ENCODE data around the gene FOXL3. TPM values are rescaled to one million over a fixed set of nuclear protein-coding genes. Genes with fewer than 3 reads are reported as not detected.

Gene FOXL3
- total RNA-seq, 3 donors from 2014 or later: not detected

DNA sequence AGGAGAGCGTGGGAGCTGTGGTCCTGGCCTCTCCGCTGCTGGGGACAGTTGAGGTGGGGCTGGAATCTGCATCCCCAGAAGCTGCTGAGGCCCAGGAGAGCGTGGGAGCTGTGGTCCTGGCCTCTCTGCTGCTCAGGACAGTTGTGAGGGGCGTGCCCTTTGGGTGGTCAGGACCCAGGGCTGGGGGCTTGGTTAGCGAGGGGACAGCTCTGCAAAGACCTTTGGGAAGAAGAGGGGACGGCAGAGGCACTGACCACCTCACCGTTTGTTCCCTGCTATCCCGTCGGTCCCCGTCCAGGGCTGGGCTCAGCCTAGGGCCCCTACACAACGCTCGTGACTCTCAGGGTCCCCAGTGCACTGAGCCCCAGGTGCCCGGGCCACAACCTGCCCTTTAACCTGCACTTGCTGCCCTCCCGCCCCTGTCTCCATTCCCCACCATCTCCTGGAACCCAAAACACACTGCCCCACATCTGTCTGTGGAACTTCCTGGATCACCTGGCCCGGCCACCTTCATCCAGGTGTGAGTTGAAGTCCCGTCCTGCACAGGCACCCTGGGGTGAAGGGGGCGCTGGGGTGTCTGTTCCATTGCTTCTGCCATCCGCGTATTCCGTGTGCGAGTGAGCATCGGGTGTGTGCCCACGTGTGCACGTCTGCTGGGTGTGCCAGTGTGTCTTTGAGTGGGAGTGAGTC lies 14.1 kb downstream of the FOXL3 start:
- intact Hi-C loops (cut with DNase I; ENCODE audit: low total_unique reads): no loop called here
- H3K4me3 ChIP-seq: no peak overlapping the region
- H3K36me3 ChIP-seq: no peaks in the 10 kb centered on the region
- DNase-seq (ENCODE audit: low spot score in 2 of 2): no peak
- H3K27me3 ChIP-seq: no peaks in the 10 kb centered on the region
- TF ChIP-seq, protein P1, sequence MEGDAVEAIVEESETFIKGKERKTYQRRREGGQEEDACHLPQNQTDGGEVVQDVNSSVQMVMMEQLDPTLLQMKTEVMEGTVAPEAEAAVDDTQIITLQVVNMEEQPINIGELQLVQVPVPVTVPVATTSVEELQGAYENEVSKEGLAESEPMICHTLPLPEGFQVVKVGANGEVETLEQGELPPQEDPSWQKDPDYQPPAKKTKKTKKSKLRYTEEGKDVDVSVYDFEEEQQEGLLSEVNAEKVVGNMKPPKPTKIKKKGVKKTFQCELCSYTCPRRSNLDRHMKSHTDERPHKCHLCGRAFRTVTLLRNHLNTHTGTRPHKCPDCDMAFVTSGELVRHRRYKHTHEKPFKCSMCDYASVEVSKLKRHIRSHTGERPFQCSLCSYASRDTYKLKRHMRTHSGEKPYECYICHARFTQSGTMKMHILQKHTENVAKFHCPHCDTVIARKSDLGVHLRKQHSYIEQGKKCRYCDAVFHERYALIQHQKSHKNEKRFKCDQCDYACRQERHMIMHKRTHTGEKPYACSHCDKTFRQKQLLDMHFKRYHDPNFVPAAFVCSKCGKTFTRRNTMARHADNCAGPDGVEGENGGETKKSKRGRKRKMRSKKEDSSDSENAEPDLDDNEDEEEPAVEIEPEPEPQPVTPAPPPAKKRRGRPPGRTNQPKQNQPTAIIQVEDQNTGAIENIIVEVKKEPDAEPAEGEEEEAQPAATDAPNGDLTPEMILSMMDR (IDR thresholded peaks at IDR 0.05): no peak
- TF ChIP-seq POLR2AphosphoS5 (IDR thresholded peaks at IDR 0.05) (no peak), POLR2A (IDR thresholded peaks at IDR 0.05) (no peak)
- no peaks in the 10 kb centered on the region for H3K4me1 ChIP-seq
- H3K9me3 ChIP-seq: no peaks in the 10 kb centered on the region
- H3K27ac ChIP-seq: no peak overlapping the region

DNA sequence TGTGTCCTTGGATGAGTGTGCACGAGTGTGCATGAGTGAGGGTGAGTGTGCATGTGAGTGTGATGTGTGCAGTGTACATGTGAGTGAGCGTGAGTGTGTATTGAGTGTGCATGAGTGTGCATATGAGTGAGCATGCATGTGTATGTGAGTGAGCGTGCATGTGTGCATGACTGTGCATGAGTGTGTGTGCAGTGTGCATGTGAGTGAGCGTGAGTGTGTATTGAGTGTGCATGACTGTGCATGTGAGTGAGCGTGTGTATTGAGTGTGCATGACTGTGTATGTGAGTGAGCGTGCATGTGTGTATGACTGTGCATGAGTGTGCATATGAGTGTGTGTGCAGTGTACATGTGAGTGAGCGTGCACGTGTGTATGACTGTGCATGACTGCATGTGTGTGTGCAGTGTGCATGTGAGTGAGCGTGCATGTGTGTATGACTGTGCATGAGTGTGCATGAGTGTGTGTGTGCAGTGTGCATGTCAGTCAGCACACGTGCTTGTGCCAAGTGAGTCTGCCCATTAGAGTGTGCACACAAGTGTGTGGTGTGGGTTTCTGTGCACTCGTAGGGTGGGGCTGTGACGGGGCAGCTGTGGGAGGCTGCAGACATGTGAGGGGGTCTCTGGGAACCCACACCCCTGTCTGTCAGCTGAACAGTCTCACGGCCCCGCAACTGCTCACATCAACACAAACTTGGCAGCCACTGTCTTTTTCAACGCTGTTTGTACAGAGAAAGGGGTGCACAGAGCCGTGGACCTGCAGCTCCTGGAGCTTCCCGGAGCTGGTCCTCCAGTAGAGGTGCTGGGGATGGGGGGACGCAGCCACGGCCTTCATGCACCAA lies 14.8 kb downstream of the FOXL3 start:
- no peaks in the 10 kb centered on the region for H3K4me1 ChIP-seq
- TF ChIP-seq, protein P1 (IDR thresholded peaks at IDR 0.05): no peak
- TF ChIP-seq POLR2A (IDR thresholded peaks at IDR 0.05) (no peak), POLR2AphosphoS5 (IDR thresholded peaks at IDR 0.05) (no peak)
- H3K4me3 ChIP-seq: no peak overlapping the region
- H3K27ac ChIP-seq: no peak overlapping the region
- H3K27me3 ChIP-seq: no peaks in the 10 kb centered on the region
- no peaks in the 10 kb centered on the region for H3K9me3 ChIP-seq
- H3K36me3 ChIP-seq: no peaks in the 10 kb centered on the region
- intact Hi-C loops (cut with DNase I; ENCODE audit: low total_unique reads): no loop called here
- no peak for DNase-seq (ENCODE audit: low spot score in 2 of 2)

DNA sequence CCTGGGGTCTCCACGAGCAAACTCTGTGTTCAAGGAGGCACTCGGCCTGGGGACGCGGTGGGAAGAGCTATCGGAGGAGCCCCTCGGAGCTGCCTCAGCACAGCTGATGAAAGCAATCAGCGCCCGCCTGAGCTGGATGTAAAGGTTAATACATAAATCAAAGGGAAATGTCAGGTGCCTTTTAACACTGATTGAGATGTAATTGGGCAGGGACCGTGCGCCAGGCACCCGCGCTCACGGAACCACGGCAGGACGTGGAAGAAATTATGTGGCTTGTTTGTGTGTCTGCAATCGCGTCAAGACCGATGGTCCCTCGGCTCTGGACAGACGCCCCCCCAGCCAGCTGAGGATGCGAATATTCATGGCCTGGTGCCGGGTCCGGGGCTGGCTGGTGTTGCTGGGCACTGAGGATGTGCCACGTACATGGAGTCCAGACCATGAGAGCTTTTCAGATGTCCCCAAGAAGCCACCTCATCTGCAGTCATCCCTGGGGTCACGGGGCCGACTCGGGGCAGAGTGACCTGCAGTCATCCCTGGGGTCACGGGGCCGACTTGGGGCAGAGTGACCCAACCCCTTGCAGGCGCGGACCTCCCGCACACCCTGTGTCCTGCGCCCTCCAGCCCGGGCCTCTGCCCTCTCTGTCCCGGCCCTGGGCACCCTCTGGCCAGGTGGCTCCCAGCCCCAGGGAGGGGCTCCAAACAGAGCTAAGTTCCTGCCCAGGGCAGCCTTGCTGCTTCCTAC lies 15.6 kb downstream of the FOXL3 start:
- intact Hi-C loops (cut with DNase I; ENCODE audit: low total_unique reads): no loop called here
- Histone ChIP-seq H3K4me1 (no peaks in the 10 kb centered on the region), H3K36me3 (no peaks in the 10 kb centered on the region), H3K4me3 (no peak overlapping the region), H3K27me3 (no peaks in the 10 kb centered on the region), H3K9me3 (no peaks in the 10 kb centered on the region), H3K27ac (no peak overlapping the region)
- no peak for DNase-seq (ENCODE audit: low spot score in 2 of 2)
- TF ChIP-seq, protein P1 (IDR thresholded peaks at IDR 0.05): no peak
- TF ChIP-seq POLR2AphosphoS5 (IDR thresholded peaks at IDR 0.05) (no peak), POLR2A (IDR thresholded peaks at IDR 0.05) (no peak)

DNA sequence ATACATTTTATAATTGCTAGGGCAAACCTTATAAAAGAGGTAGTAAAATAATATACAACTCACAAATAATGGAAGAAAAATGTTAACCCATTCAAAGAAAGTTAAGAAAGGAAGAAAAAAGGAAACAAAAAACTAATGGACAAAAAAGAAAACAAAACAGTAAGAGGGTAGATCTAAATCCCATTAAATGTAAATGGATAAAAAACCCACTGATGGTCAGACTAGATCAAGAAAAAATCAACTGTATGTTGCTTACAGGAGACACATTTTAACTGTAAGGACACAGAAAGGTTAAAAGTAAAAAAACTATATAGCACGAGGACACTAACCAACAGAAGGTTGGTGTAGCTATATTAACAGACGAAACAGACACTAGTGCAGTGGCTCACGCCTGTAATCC lies 18.0 kb downstream of the FOXL3 start:
- H3K4me1 ChIP-seq: no peaks in the 10 kb centered on the region
- no peak for DNase-seq (ENCODE audit: low spot score in 2 of 2)
- no peak overlapping the region for H3K4me3 ChIP-seq
- no peaks in the 10 kb centered on the region for H3K9me3 ChIP-seq
- no peak for TF ChIP-seq POLR2AphosphoS5 (IDR thresholded peaks at IDR 0.05)
- TF ChIP-seq, protein P1 (IDR thresholded peaks at IDR 0.05): no peak
- no peak for TF ChIP-seq POLR2A (IDR thresholded peaks at IDR 0.05)
- no peak overlapping the region for H3K27ac ChIP-seq
- H3K36me3 ChIP-seq: no peaks in the 10 kb centered on the region
- intact Hi-C loops (cut with DNase I; ENCODE audit: low total_unique reads): no loop called here
- H3K27me3 ChIP-seq: no peaks in the 10 kb centered on the region

All from breast epithelium (tissue), 4 donors.